MCF 10A (cell line): ENCODE data around the gene KRT37. TPM values are rescaled to one million over a fixed set of nuclear protein-coding genes. Genes with fewer than 3 reads are reported as not detected.

Experiments used
- BruUV-seq: library from RNA; stranded (reverse); fragments of 400-500 nt; replicated peaks from 2 replicates; lab custom pipeline; 2021; lab: Mats Ljungman, UMichigan
- CTCF ChIA-PET: fragments of 300-600 bp; sonication (Branson Sonifier 250); formaldehyde crosslinking; extraction: SDS; loops from one replicate; lab custom pipeline; 2021; ENCODE audit warnings: antibody characterized with exemption, inconsistent platforms; lab: Yijun Ruan, JAX
- POLR2A ChIA-PET: fragments of 300-600, 350-650 bp; sonication (Branson Sonifier 250); formaldehyde crosslinking; extraction: SDS; loops from one replicate; lab custom pipeline; 2020; ENCODE audit warnings: antibody characterized with exemption, inconsistent platforms; lab: Yijun Ruan, JAX
- DNase-seq: peaks from one replicate; pipeline ENCODE4 v3.0.0-alpha.2; 2018; ENCODE audit not compliant: unreplicated experiment
- H3K27ac Mint-ChIP-seq: one replicate; pipeline ENCODE4 v1.8.0; 2022; ENCODE audit warnings: mild to moderate bottlenecking, low read depth, mixed read lengths; ENCODE audit not compliant: unreplicated experiment
- H3K27me3 Mint-ChIP-seq: one replicate; pipeline ENCODE4 v1.8.0; 2022; ENCODE audit warnings: mixed read lengths; ENCODE audit not compliant: insufficient read depth, unreplicated experiment
- H3K36me3 Mint-ChIP-seq: one replicate; pipeline ENCODE4 v1.8.0; 2022; ENCODE audit warnings: mild to moderate bottlenecking, moderate library complexity, mixed read lengths; ENCODE audit not compliant: insufficient read depth, unreplicated experiment
- H3K4me1 Mint-ChIP-seq: one replicate; pipeline ENCODE4 v1.8.0; 2022; ENCODE audit warnings: mixed read lengths; ENCODE audit not compliant: insufficient read depth, unreplicated experiment
- H3K4me3 Mint-ChIP-seq: one replicate; pipeline ENCODE4 v1.8.0; 2022; ENCODE audit warnings: mild to moderate bottlenecking, moderate library complexity, mixed read lengths; ENCODE audit not compliant: unreplicated experiment
- H3K9me3 Mint-ChIP-seq: one replicate; pipeline ENCODE4 v1.8.0; 2022; ENCODE audit warnings: mixed read lengths; ENCODE audit not compliant: unreplicated experiment
- intact Hi-C: fragments of 100-400 bp; cut with micrococcal nuclease; formaldehyde crosslinking; loops from 2 replicates; pipeline ENCODE4 v1.14.1; 2022
- total RNA-seq: library from RNA; stranded (reverse); gene quantifications from 2 replicates; pipeline ENCODE4 v1.2.3, GENCODE V29; 2022
- TF ChIP-seq, protein P1 (sequence below): fragments of 200-600 bp; IDR thresholded peaks from one replicate; pipeline ENCODE4 v1.8.0; 2022; ENCODE audit warnings: antibody characterized with exemption, mild to moderate bottlenecking; ENCODE audit not compliant: unreplicated experiment

KRT37 gene
- total RNA-seq, 1 experiment from 2014 or later: not detected

DNA sequence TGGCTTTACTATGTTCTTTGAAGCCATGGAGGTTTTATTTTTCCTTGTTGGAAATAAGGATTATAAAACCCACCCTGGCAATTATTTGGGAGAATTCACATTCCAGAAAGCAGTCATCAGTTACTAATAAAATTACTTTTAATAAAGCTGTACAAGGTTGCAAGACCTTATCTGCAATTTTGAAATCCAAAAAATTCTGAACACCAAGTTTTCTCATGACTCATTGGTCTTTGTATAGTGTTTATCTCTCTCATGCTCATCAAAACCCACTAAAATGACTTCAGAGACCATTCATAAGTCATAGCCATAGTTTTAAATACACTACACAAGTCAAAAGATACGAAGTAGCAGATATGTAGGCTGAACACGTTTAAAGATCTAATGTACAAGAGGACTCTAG is 22.4 kb upstream of the KRT37 start:
- Mint-ChIP-seq H3K27ac (no peak overlapping the region), H3K4me3 (no peak overlapping the region), H3K36me3 (no peaks in the 10 kb centered on the region), H3K9me3 (no peaks in the 10 kb centered on the region), H3K4me1 (peaks cover 5% of the 10 kb centered on the region), H3K27me3 (peaks cover 28% of the 10 kb centered on the region)
- ChIA-PET POLR2A (interaction anchor here (0.8 to 1.0 kb wide), 2 partner anchors 18 to 54 kb away, joined by 3 read pairs; no protein-coding TSS in a partner anchor), CTCF (interaction anchor here (0.6 to 0.7 kb wide), 2 partner anchors 222 to 473 kb away, joined by 3 read pairs; no protein-coding TSS in a partner anchor)
- no TSS peak for BruUV-seq
- intact Hi-C loops: no loop called here
- TF ChIP-seq, protein P1, sequence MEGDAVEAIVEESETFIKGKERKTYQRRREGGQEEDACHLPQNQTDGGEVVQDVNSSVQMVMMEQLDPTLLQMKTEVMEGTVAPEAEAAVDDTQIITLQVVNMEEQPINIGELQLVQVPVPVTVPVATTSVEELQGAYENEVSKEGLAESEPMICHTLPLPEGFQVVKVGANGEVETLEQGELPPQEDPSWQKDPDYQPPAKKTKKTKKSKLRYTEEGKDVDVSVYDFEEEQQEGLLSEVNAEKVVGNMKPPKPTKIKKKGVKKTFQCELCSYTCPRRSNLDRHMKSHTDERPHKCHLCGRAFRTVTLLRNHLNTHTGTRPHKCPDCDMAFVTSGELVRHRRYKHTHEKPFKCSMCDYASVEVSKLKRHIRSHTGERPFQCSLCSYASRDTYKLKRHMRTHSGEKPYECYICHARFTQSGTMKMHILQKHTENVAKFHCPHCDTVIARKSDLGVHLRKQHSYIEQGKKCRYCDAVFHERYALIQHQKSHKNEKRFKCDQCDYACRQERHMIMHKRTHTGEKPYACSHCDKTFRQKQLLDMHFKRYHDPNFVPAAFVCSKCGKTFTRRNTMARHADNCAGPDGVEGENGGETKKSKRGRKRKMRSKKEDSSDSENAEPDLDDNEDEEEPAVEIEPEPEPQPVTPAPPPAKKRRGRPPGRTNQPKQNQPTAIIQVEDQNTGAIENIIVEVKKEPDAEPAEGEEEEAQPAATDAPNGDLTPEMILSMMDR: no peak
- DNase-seq: no peak

DNA sequence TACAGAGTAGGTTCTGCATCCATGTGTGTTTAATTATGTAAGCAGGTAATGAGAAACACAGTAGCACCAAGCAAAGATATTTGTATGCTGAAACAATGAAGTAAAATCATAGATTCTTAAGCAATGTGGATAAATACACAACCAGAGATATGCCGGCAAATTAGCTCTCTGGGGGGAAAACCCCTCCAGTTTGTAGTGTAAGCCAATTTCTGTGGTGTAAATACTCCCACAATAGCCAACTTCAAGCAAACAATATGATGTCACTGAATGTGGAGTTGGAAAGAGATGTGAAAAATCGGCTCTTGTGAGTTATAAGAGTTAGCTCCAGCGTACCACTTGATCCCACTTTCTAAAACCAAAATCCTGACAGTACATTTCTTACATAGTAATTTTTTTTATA is 20.3 kb upstream of the KRT37 start:
- Mint-ChIP-seq H3K27me3 (peaks cover 48% of the 10 kb centered on the region), H3K4me1 (peaks cover 5% of the 10 kb centered on the region), H3K9me3 (no peaks in the 10 kb centered on the region), H3K27ac (no peak overlapping the region), H3K4me3 (no peak overlapping the region), H3K36me3 (no peaks in the 10 kb centered on the region)
- DNase-seq: no peak
- TF ChIP-seq, protein P1: no peak
- intact Hi-C loops: no loop called here
- CTCF ChIA-PET: interaction anchor here (1.1 kb wide), 1 partner anchor 104 kb away, joined by 4 read pairs; no protein-coding TSS in a partner anchor
- POLR2A ChIA-PET: interaction anchor here (0.6 kb wide), 1 partner anchor 13 kb away, joined by 3 read pairs; no protein-coding TSS in a partner anchor
- no TSS peak for BruUV-seq

DNA sequence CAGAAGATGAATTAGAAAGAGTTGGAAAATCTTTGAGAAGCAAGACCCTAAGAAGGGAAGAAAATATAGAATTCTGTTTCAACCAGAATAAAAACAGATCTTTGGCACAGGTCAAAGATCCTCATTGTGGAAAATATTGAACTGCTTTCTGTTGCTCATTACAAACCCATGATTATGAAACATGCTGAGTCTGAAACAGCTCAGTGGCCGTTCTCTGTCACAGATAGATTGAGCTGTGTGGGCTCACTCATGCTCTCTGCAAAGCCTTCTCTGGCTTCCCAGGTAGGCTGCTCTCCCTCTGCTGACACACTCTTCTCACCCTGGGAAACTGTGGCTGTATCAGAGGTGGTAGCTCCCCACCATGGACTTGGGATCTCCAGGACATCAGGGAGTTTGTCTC is 19.8 kb upstream of the KRT37 start:
- H3K4me1 Mint-ChIP-seq: peaks cover 9% of the 10 kb centered on the region
- DNase-seq: no peak
- no peak overlapping the region for H3K27ac Mint-ChIP-seq
- ChIA-PET CTCF (interaction anchor here (1.1 kb wide), 1 partner anchor 104 kb away, joined by 4 read pairs; no protein-coding TSS in a partner anchor), POLR2A (interaction anchor here (0.6 kb wide), 1 partner anchor 244 kb away, joined by 3 read pairs; no protein-coding TSS in a partner anchor)
- no peaks in the 10 kb centered on the region for H3K36me3 Mint-ChIP-seq
- H3K27me3 Mint-ChIP-seq: peaks cover 53% of the 10 kb centered on the region
- TF ChIP-seq, protein P1: no peak
- intact Hi-C loops: no loop called here
- no TSS peak for BruUV-seq
- no peak overlapping the region for H3K4me3 Mint-ChIP-seq
- no peaks in the 10 kb centered on the region for H3K9me3 Mint-ChIP-seq

DNA sequence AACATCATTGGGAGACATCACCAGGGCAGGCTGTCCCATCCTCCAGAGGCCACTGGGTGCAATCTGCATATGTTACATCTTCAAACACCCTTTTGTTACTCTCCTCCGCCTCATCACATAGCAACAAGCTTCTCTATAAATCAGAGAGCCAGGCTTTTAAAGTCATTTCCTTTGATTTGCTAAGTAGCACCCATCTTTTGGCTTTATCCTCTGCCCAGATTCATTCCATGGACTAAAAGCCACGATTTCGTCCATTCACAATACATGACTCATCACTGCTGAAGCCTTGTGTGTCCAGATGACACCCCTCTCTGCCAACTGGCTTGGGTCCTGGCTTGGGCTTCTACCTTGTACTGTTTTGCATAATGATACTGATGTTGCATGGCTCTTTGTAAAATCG is 18.4 kb upstream of the KRT37 start:
- TF ChIP-seq, protein P1: no peak
- intact Hi-C loops: no loop called here
- H3K4me3 Mint-ChIP-seq: no peak overlapping the region
- H3K27me3 Mint-ChIP-seq: peaks cover 57% of the 10 kb centered on the region
- no peak overlapping the region for H3K27ac Mint-ChIP-seq
- ChIA-PET POLR2A (no interaction called here), CTCF (no interaction called here)
- H3K36me3 Mint-ChIP-seq: no peaks in the 10 kb centered on the region
- DNase-seq: peak; percentile 38
- BruUV-seq: no TSS peak
- H3K9me3 Mint-ChIP-seq: no peaks in the 10 kb centered on the region
- peaks cover 6% of the 10 kb centered on the region for H3K4me1 Mint-ChIP-seq
